Measurements from ENCODE around the gene PPIG. TPM values are rescaled to one million over a fixed set of nuclear protein-coding genes. Genes with fewer than 3 reads are reported as not detected.

PPIG gene
- polyA plus RNA-seq, 1 of the 3 experiments (the other 2 are of a cell fraction), result 8.3 TPM

DNA sequence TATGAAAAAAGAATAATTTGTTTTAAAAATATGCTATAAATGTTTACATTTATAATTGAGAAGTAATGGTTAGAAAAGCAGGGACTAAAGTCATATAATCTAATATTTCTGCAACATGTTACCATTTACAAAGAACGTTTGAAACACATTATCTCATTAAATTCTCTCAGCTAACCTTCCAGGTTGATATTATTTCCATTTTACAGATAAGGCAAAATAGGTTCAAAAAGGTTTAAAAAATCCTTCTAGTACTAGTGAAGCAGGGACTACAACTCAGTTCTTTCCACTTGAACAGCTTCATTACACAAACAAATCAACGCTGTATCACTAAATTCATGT lies 11.4 kb upstream of the PPIG start:
- peaks cover 42% of the 10 kb centered on the region for H3K79me2 ChIP-seq (ENCODE audit: insufficient read depth)
- H3K36me3 ChIP-seq (replicated peaks in 1 of 2; ENCODE audit: control insufficient read depth in 1 of 2, insufficient read depth in 2 of 2, low read length in 1 of 2), result peaks cover 3 to 6% of the 10 kb centered on the region in 2 experiments
- no peaks in the 10 kb centered on the region for H3K27me3 ChIP-seq (ENCODE audit: insufficient read depth)
- H3K27ac ChIP-seq (ENCODE audit: low read depth in 2 of 2, low read length in 1 of 2), result peak overlapping the region; percentile 50 to 78; a peak in 3 of 4 replicates
- POLR2A ChIA-PET, result interaction anchor here (1.0 kb wide), 1 partner anchor 12 kb away, joined by 4 read pairs; the partner anchor contains the start of gene PPIG
- H3K9ac ChIP-seq, result peak overlapping the region; percentile 68
- TF ChIP-seq FOXM1 (IDR thresholded peaks at IDR 0.05; ENCODE audit: low read depth), result no peak
- TF ChIP-seq, protein P1, sequence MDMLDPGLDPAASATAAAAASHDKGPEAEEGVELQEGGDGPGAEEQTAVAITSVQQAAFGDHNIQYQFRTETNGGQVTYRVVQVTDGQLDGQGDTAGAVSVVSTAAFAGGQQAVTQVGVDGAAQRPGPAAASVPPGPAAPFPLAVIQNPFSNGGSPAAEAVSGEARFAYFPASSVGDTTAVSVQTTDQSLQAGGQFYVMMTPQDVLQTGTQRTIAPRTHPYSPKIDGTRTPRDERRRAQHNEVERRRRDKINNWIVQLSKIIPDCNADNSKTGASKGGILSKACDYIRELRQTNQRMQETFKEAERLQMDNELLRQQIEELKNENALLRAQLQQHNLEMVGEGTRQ (IDR thresholded peaks at IDR 0.05; ENCODE audit: borderline replicate concordance, low read depth, low read length), result no peak
- TF ChIP-seq ZBTB33 (IDR thresholded peaks at IDR 0.05; ENCODE audit: borderline replicate concordance, low read depth), result no peak
- no peak for TF ChIP-seq GATA2 (CRISPR knock-in tag; IDR thresholded peaks at IDR 0.05)
- CTCF ChIA-PET, result no interaction called here
- no peaks in the 10 kb centered on the region for H4K20me1 ChIP-seq (ENCODE audit: insufficient read depth)
- no peak for DNase-seq
- H3K9me2 ChIP-seq, result no peaks in the 10 kb centered on the region
- peak overlapping the region; percentile 86 to 87 for H3K4me3 ChIP-seq (ENCODE audit: low read depth in 2 of 2, low read length in 1 of 2)
- H2AFZ ChIP-seq (ENCODE audit: low read depth), result peak overlapping the region; percentile 90
- H3K4me1 ChIP-seq (ENCODE audit: control insufficient read depth in 1 of 2, insufficient read depth in 2 of 2, low read depth in 1 of 2, low read length in 1 of 2), result peaks cover 0 to 2% of the 10 kb centered on the region in 2 experiments; a peak in 1 of 4 replicates
- 3% methylated on average over 2 of the region's 2 CpGs for WGBS (ENCODE audit: low lambda C conversion rate)
- H3K9me3 ChIP-seq, result no peaks in the 10 kb centered on the region
- peak overlapping the region; percentile 91 for H3K4me2 ChIP-seq
- peaks cover 9% of the 10 kb centered on the region for H3F3A ChIP-seq (replicated peaks; ENCODE audit: insufficient read depth)

GRCh38 chr2:169573160-169573973 lies 10.8 kb upstream of the PPIG start, which contains the start of gene FASTKD1:
Gene FASTKD1, minus strand, starts transcription at chr2:169573865. Its CDS starts 1,836 bp downstream, at chr2:169572029.
- CTCF ChIA-PET, result interaction anchor here (1.0 kb wide), 1 partner anchor 194 kb away, joined by 3 read pairs; no protein-coding TSS in a partner anchor
- peaks cover 0 to 2% of the 10 kb centered on the region in 2 experiments; a peak in 1 of 4 replicates for H3K4me1 ChIP-seq (ENCODE audit: control insufficient read depth in 1 of 2, insufficient read depth in 2 of 2, low read depth in 1 of 2, low read length in 1 of 2)
- no peaks in the 10 kb centered on the region for H3K27me3 ChIP-seq (ENCODE audit: insufficient read depth)
- H3K9ac ChIP-seq, result peak within 1 kb of the TSS; percentile 68
- H3K4me2 ChIP-seq, result peak within 1 kb of the TSS; percentile 91
- H3K9me2 ChIP-seq, result no peaks in the 10 kb centered on the region
- POLR2A ChIA-PET, result interaction anchor here (1.0 kb wide), 1 partner anchor 11 kb away, joined by 4 read pairs; the partner anchor contains the start of gene PPIG
- peak within 1 kb of the TSS; percentile 86 to 87 for H3K4me3 ChIP-seq (ENCODE audit: low read depth in 2 of 2, low read length in 1 of 2)
- H2AFZ ChIP-seq (ENCODE audit: low read depth), result peak within 1 kb of the TSS; percentile 90
- WGBS (ENCODE audit: low lambda C conversion rate), result 1% methylated on average over 33 of the region's 33 CpGs
- H3K9me3 ChIP-seq, result no peaks in the 10 kb centered on the region
- peaks cover 42% of the 10 kb centered on the region for H3K79me2 ChIP-seq (ENCODE audit: insufficient read depth)
- peaks cover 4% of the 10 kb centered on the region for H3F3A ChIP-seq (replicated peaks; ENCODE audit: insufficient read depth)
- H3K36me3 ChIP-seq (replicated peaks in 1 of 2; ENCODE audit: control insufficient read depth in 1 of 2, insufficient read depth in 2 of 2, low read length in 1 of 2), result peaks cover 0 to 4% of the 10 kb centered on the region in 2 experiments
- no peaks in the 10 kb centered on the region for H4K20me1 ChIP-seq (ENCODE audit: insufficient read depth)
- peak within 1 kb of the TSS; percentile 50 to 78; a peak in 3 of 4 replicates for H3K27ac ChIP-seq (ENCODE audit: low read depth in 2 of 2, low read length in 1 of 2)
- DNase-seq, result peak; percentile 93
- TF ChIP-seq, protein P1 (IDR thresholded peaks at IDR 0.05; ENCODE audit: borderline replicate concordance, low read depth, low read length), result no peak
- TF ChIP-seq CHD2 (IDR thresholded peaks at IDR 0.05; ENCODE audit: low read length, partially characterized antibody), result peak; percentile 97
- TF ChIP-seq MXI1 (IDR thresholded peaks at IDR 0.05; ENCODE audit: low read depth, low read length), result peak; percentile 96
- TF ChIP-seq POLR2AphosphoS5 (IDR thresholded peaks at IDR 0.05; ENCODE audit: low read depth, low read length), result peak; percentile 74
- no peak for TF ChIP-seq EP300 (IDR thresholded peaks at IDR 0.05; ENCODE audit: borderline replicate concordance in 1 of 2, low read depth in 1 of 2, low read length in 1 of 2)
- no peak for TF ChIP-seq MEF2A (IDR thresholded peaks at IDR 0.05; ENCODE audit: borderline replicate concordance, low read depth)
- TF ChIP-seq RFX5 (IDR thresholded peaks at IDR 0.05; ENCODE audit: low read length), result 0 out of 2 replicates have a peak, but pooled peaks have one; percentile 25
- no peak for TF ChIP-seq SMC3 (IDR thresholded peaks at IDR 0.05; ENCODE audit: low read depth, low read length)
- TF ChIP-seq SIN3A (IDR thresholded peaks at IDR 0.05; ENCODE audit: borderline replicate concordance, low read depth, low read length), result peak; percentile 86; the same call in 1 of the 2 replicates
- TF ChIP-seq REST (IDR thresholded peaks at IDR 0.05; ENCODE audit: low read depth, low read length), result no peak
- TF ChIP-seq JUND (IDR thresholded peaks at IDR 0.05), result no peak
- TF ChIP-seq PBX3 (IDR thresholded peaks at IDR 0.05), result no peak
- TF ChIP-seq TEAD4 (IDR thresholded peaks at IDR 0.05; ENCODE audit: borderline replicate concordance, insufficient read depth), result no peak
